Omental fat pad (tissue), 4 donors: Measurements from ENCODE around the gene GAB1. TPM values are rescaled to one million over a fixed set of nuclear protein-coding genes. Genes with fewer than 3 reads are reported as not detected.

Source experiments
- ATAC-seq: fragments of 150-250 bp; one replicate; pipeline ENCODE4 v1.9.1; 2016; ENCODE audit warnings: mild to moderate bottlenecking, moderate library complexity; ENCODE audit not compliant: low FRiP score
- DNase-seq: peaks from one replicate; pipeline ENCODE4 v3.0.0-alpha.2; 2019; ENCODE audit warnings: low spot score
- CTCF ChIP-seq, 3 donors: fragments of 450-650 bp; IDR thresholded peaks; one replicate each; pipeline ENCODE4 v1.5.1; 2016 to 2017; ENCODE audit warnings: antibody characterized with exemption in 3 of 3, mild to moderate bottlenecking in 3 of 3, moderate library complexity in 2 of 3
- small RNA-seq: library from RNA; depleted of rRNA; stranded (forward); fragments of <200 nt; gene quantifications from one replicate; pipeline ENCODE3, GENCODE V24; 2016
- total RNA-seq, 4 donors: library from RNA; depleted of rRNA; stranded (reverse); fragments of >200 nt; gene quantifications; one replicate each; pipeline ENCODE4 v1.1.0, GENCODE V29; 2016

The GAB1 gene
- total RNA-seq, 4 donors from 2014 or later, result 9.4 to 32.2 (median 29.4) TPM

- DNase-seq (no peak), ATAC-seq (no peak)
- no peak for TF ChIP-seq CTCF (IDR thresholded peaks at IDR 0.05)
Measured at GRCh38 chr4:143514901-143515300, 178.2 kb downstream of the GAB1 start.

- DNase-seq, result no peak
- no peak for ATAC-seq
- TF ChIP-seq CTCF (IDR thresholded peaks at IDR 0.05), result no peak
Measured at GRCh38 chr4:143515905-143516304, 179.2 kb downstream of the GAB1 start.

- no peak for TF ChIP-seq CTCF (IDR thresholded peaks at IDR 0.05)
- ATAC-seq, result no peak
- no peak for DNase-seq
Measured at GRCh38 chr4:143517764-143518163, 181.1 kb downstream of the GAB1 start.

Small RNA genes within 50 kb of the gene (small RNA-seq; reads per million reads assigned to genes)
- not detected for gene MIR3139
- not detected for gene RF00019

Other genes with a start within 250 kb of the GAB1 start
- 10 to 100 TPM; 24.1 to 42.5 (median 26.3) TPM for gene USP38, start 152.0 kb upstream of the GAB1 start, total RNA-seq
- gene SMARCA5, start 176.8 kb downstream of the GAB1 start, total RNA-seq, result 10 to 100 TPM; 25.5 to 35.2 (median 30.5) TPM